ENCODE data around the gene DEAF1. TPM values are rescaled to one million over a fixed set of nuclear protein-coding genes. Genes with fewer than 3 reads are reported as not detected.

DEAF1 gene
- total and polyA plus RNA-seq, 2 experiments from 2014 or later: 42.6 to 47.8 TPM

GRCh38 chr11:703506-703905 is 8.5 kb upstream of the DEAF1 start:
- no peaks in the 10 kb centered on the region for H3K9me2 ChIP-seq (ENCODE audit: insufficient read depth)
- H3K9me3 Mint-ChIP-seq: no peaks in the 10 kb centered on the region
- no peak overlapping the region for H3K27ac ChIP-seq (ENCODE audit: low read depth)
- DNase-seq (ENCODE audit: low spot score) (no peak), ATAC-seq (no peak)
- TF ChIP-seq ZNF114 (CRISPR knock-in tag; IDR thresholded peaks at IDR 0.05) (no peak), CTCF (conservative IDR thresholded peaks at IDR 0.05; ENCODE audit: low read depth in 2 of 2) (no peak), ZNF331 (CRISPR knock-in tag; IDR thresholded peaks at IDR 0.05; ENCODE audit: low read depth) (no peak), JUNB (IDR thresholded peaks at IDR 0.05; ENCODE audit: unreplicated experiment) (no peak), EZH2 (IDR thresholded peaks at IDR 0.05; ENCODE audit: low read depth, unreplicated experiment) (no peak), STAT1 (IDR thresholded peaks at IDR 0.05; ENCODE audit: unreplicated experiment) (no peak), POLR2AphosphoS5 (IDR thresholded peaks at IDR 0.05; ENCODE audit: low read depth) (no peak), CREB1 (CRISPR knock-in tag; IDR thresholded peaks at IDR 0.05; ENCODE audit: low read depth) (no peak), EZH2phosphoT487 (IDR thresholded peaks at IDR 0.05; ENCODE audit: unreplicated experiment) (no peak), ETS1 (IDR thresholded peaks at IDR 0.05) (no peak), REST (IDR thresholded peaks at IDR 0.05; ENCODE audit: unreplicated experiment) (no peak), NANOG (IDR thresholded peaks at IDR 0.05; ENCODE audit: borderline replicate concordance) (no peak)
- TF ChIP-seq, protein P1, sequence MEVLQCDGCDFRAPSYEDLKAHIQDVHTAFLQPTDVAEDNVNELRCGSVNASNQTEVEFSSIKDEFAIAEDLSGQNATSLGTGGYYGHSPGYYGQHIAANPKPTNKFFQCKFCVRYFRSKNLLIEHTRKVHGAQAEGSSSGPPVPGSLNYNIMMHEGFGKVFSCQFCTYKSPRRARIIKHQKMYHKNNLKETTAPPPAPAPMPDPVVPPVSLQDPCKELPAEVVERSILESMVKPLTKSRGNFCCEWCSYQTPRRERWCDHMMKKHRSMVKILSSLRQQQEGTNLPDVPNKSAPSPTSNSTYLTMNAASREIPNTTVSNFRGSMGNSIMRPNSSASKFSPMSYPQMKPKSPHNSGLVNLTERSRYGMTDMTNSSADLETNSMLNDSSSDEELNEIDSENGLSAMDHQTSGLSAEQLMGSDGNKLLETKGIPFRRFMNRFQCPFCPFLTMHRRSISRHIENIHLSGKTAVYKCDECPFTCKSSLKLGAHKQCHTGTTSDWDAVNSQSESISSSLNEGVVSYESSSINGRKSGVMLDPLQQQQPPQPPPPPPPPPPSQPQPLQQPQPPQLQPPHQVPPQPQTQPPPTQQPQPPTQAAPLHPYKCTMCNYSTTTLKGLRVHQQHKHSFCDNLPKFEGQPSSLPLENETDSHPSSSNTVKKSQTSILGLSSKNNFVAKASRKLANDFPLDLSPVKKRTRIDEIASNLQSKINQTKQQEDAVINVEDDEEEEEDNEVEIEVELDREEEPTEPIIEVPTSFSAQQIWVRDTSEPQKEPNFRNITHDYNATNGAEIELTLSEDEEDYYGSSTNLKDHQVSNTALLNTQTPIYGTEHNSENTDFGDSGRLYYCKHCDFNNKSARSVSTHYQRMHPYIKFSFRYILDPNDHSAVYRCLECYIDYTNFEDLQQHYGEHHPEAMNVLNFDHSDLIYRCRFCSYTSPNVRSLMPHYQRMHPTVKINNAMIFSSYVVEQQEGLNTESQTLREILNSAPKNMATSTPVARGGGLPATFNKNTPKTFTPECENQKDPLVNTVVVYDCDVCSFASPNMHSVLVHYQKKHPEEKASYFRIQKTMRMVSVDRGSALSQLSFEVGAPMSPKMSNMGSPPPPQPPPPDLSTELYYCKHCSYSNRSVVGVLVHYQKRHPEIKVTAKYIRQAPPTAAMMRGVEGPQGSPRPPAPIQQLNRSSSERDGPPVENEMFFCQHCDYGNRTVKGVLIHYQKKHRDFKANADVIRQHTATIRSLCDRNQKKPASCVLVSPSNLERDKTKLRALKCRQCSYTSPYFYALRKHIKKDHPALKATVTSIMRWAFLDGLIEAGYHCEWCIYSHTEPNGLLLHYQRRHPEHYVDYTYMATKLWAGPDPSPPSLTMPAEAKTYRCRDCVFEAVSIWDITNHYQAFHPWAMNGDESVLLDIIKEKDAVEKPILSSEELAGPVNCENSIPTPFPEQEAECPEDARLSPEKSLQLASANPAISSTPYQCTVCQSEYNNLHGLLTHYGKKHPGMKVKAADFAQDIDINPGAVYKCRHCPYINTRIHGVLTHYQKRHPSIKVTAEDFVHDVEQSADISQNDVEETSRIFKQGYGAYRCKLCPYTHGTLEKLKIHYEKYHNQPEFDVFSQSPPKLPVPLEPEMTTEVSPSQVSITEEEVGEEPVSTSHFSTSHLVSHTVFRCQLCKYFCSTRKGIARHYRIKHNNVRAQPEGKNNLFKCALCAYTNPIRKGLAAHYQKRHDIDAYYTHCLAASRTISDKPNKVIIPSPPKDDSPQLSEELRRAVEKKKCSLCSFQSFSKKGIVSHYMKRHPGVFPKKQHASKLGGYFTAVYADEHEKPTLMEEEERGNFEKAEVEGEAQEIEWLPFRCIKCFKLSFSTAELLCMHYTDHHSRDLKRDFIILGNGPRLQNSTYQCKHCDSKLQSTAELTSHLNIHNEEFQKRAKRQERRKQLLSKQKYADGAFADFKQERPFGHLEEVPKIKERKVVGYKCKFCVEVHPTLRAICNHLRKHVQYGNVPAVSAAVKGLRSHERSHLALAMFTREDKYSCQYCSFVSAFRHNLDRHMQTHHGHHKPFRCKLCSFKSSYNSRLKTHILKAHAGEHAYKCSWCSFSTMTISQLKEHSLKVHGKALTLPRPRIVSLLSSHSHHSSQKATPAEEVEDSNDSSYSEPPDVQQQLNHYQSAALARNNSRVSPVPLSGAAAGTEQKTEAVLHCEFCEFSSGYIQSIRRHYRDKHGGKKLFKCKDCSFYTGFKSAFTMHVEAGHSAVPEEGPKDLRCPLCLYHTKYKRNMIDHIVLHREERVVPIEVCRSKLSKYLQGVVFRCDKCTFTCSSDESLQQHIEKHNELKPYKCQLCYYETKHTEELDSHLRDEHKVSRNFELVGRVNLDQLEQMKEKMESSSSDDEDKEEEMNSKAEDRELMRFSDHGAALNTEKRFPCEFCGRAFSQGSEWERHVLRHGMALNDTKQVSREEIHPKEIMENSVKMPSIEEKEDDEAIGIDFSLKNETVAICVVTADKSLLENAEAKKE (CRISPR knock-in tag; IDR thresholded peaks at IDR 0.05): no peak
- H4K20me1 ChIP-seq (replicated peaks; ENCODE audit: insufficient read depth): peaks cover 5% of the 10 kb centered on the region
- peaks cover 6% of the 10 kb centered on the region for H3K27me3 Mint-ChIP-seq (ENCODE audit: insufficient read depth, low read depth, poor library complexity)
- H3K36me3 ChIP-seq (ENCODE audit: insufficient read depth): no peaks in the 10 kb centered on the region
- no peak overlapping the region for H3K27ac Mint-ChIP-seq
- no peaks in the 10 kb centered on the region; the same call in 2 of the 3 replicates for H3K36me3 Mint-ChIP-seq (ENCODE audit: low read depth)
- peaks cover 11% of the 10 kb centered on the region; the same call in 2 of the 3 replicates for H3K4me1 Mint-ChIP-seq
- H3K27me3 ChIP-seq (ENCODE audit: insufficient read depth): no peaks in the 10 kb centered on the region
- H3K79me2 ChIP-seq (replicated peaks; ENCODE audit: insufficient read depth): no peaks in the 10 kb centered on the region
- no peak overlapping the region for H3K4me2 ChIP-seq
- H3K4me3 Mint-ChIP-seq: no peak overlapping the region
- peaks cover 19% of the 10 kb centered on the region; the same call in 1 of the 2 replicates for H3F3A ChIP-seq (replicated peaks; ENCODE audit: low read depth)
- H3K4me3 ChIP-seq: no peak overlapping the region
- H2AFZ ChIP-seq: no peak overlapping the region
- peaks cover 13% of the 10 kb centered on the region; the same call in 1 of the 2 replicates for H3K4me1 ChIP-seq (ENCODE audit: insufficient read depth)

All from GM23338 (cell line).